K562 (cell line): ENCODE results near the gene UBE2L3. TPM values are rescaled to one million over a fixed set of nuclear protein-coding genes. Genes with fewer than 3 reads are reported as not detected.
A peak's percentile ranks its signal among the peaks of the same experiment; 100 is the strongest.

Experiments
- DIDO1 ChIP-seq: fragments of 450-650 bp; IDR thresholded peaks from 2 replicates; pipeline ENCODE4 v1.6.1; 2016; ENCODE audit warnings: low read depth, missing biosample characterization, missing genetic modification characterization
- KDM5B ChIP-seq: fragments of 200-600 bp; sonication (generic); IDR thresholded peaks from 2 replicates; pipeline ENCODE4 v1.6.1; 2012; ENCODE audit warnings: low read depth, mild to moderate bottlenecking, moderate library complexity, low read length, control low read depth, inconsistent platforms; ENCODE audit not compliant: insufficient replicate concordance
- MYC ChIP-seq, 2 experiments: fragments of 250-450 bp in 1 of 2; sonication (Bioruptor Pico) in 1 of 2; IDR thresholded peaks; 2 replicates each; pipeline versions ENCODE4 v1.5.1 to v1.6.1; 2012 to 2021; ENCODE audit warnings: low read depth in 2 of 2, borderline replicate concordance in 1 of 2, improper control_type of control experiment in 1 of 2, low read length in 1 of 2, mild to moderate bottlenecking in 1 of 2, moderate library complexity in 1 of 2
- RBM22 ChIP-seq: fragments of 200-400 bp; formaldehyde crosslinking; IDR thresholded peaks from 2 replicates; pipeline ENCODE4 v1.6.1; 2018; ENCODE audit warnings: low read length, low read depth; ENCODE audit not compliant: poor library complexity, severe bottlenecking
- ZNF197 ChIP-seq: fragments of 200-800 bp; sonication (Bioruptor generic); IDR thresholded peaks from 2 replicates; pipeline ENCODE4 v1.6.1; 2016; ENCODE audit warnings: low read depth, missing genetic modification characterization, missing compliant biosample characterization
- ZNF24 ChIP-seq: fragments of 450-650 bp; IDR thresholded peaks from 2 replicates; pipeline ENCODE4 v1.6.1; 2016
- polyA plus RNA-seq, 8 experiments: library from polyadenylated mRNA; depleted of rRNA in 4 of 8; stranded (reverse) in 5 of 8; unstranded in 3 of 8; fragments of >200 nt; fragmentation: Nextera tagmentation in 2 of 8; fragmentation: Illumina TruSeq in 1 of 8; extraction: Ambion mirVana in 2 of 8; extraction: Trizol in 1 of 8; gene quantifications; 2 replicates each; pipeline versions ENCODE4 v1.2.1 to v1.2.3, GENCODE V29; 2011 to 2014; ENCODE audit warnings: inconsistent platforms in 1 of 8, missing spikeins in 1 of 8
- total RNA-seq, 7 experiments: library from RNA; depleted of rRNA in 6 of 7; stranded (reverse); fragments of >200 nt in 6 of 7; fragmentation: Illumina TruSeq in 2 of 7; extraction: Trizol in 2 of 7; gene quantifications; 2 replicates each; pipeline versions ENCODE4 v1.2.1 to v1.2.3, GENCODE V29; 2011 to 2021; ENCODE audit warnings: low replicate concordance in 1 of 7
- TF ChIP-seq, protein P1 (sequence below): fragments of 200-600 bp; sonication (generic); IDR thresholded peaks from one replicate; pipeline ENCODE4 v1.6.1; 2012; ENCODE audit warnings: mild to moderate bottlenecking, low read depth, low read length, inconsistent platforms
- TF ChIP-seq, protein P2 (sequence below), 2 experiments: fragments of 450-650 bp in 1 of 2; IDR thresholded peaks; 2 replicates each; pipeline ENCODE4 v1.6.1; 2011 to 2017; ENCODE audit warnings: low read depth in 2 of 2, antibody characterized with exemption in 1 of 2, borderline replicate concordance in 1 of 2, low read length in 1 of 2, mild to moderate bottlenecking in 1 of 2, mixed read lengths in 1 of 2; ENCODE audit not compliant: control insufficient read depth in 1 of 2
- TF ChIP-seq, protein P3 (sequence below): sonication (generic); formaldehyde crosslinking; IDR thresholded peaks from 2 replicates; pipeline ENCODE4 v1.8.1; 2022; ENCODE audit warnings: missing genetic modification reagents

UBE2L3 gene
- total and polyA plus RNA-seq, 9 of the 15 experiments (the other 6 are each of a cell fraction or from before 2014, with no cell fraction given) = 215 to 625 (median 285) TPM

- TF ChIP-seq, protein P1, sequence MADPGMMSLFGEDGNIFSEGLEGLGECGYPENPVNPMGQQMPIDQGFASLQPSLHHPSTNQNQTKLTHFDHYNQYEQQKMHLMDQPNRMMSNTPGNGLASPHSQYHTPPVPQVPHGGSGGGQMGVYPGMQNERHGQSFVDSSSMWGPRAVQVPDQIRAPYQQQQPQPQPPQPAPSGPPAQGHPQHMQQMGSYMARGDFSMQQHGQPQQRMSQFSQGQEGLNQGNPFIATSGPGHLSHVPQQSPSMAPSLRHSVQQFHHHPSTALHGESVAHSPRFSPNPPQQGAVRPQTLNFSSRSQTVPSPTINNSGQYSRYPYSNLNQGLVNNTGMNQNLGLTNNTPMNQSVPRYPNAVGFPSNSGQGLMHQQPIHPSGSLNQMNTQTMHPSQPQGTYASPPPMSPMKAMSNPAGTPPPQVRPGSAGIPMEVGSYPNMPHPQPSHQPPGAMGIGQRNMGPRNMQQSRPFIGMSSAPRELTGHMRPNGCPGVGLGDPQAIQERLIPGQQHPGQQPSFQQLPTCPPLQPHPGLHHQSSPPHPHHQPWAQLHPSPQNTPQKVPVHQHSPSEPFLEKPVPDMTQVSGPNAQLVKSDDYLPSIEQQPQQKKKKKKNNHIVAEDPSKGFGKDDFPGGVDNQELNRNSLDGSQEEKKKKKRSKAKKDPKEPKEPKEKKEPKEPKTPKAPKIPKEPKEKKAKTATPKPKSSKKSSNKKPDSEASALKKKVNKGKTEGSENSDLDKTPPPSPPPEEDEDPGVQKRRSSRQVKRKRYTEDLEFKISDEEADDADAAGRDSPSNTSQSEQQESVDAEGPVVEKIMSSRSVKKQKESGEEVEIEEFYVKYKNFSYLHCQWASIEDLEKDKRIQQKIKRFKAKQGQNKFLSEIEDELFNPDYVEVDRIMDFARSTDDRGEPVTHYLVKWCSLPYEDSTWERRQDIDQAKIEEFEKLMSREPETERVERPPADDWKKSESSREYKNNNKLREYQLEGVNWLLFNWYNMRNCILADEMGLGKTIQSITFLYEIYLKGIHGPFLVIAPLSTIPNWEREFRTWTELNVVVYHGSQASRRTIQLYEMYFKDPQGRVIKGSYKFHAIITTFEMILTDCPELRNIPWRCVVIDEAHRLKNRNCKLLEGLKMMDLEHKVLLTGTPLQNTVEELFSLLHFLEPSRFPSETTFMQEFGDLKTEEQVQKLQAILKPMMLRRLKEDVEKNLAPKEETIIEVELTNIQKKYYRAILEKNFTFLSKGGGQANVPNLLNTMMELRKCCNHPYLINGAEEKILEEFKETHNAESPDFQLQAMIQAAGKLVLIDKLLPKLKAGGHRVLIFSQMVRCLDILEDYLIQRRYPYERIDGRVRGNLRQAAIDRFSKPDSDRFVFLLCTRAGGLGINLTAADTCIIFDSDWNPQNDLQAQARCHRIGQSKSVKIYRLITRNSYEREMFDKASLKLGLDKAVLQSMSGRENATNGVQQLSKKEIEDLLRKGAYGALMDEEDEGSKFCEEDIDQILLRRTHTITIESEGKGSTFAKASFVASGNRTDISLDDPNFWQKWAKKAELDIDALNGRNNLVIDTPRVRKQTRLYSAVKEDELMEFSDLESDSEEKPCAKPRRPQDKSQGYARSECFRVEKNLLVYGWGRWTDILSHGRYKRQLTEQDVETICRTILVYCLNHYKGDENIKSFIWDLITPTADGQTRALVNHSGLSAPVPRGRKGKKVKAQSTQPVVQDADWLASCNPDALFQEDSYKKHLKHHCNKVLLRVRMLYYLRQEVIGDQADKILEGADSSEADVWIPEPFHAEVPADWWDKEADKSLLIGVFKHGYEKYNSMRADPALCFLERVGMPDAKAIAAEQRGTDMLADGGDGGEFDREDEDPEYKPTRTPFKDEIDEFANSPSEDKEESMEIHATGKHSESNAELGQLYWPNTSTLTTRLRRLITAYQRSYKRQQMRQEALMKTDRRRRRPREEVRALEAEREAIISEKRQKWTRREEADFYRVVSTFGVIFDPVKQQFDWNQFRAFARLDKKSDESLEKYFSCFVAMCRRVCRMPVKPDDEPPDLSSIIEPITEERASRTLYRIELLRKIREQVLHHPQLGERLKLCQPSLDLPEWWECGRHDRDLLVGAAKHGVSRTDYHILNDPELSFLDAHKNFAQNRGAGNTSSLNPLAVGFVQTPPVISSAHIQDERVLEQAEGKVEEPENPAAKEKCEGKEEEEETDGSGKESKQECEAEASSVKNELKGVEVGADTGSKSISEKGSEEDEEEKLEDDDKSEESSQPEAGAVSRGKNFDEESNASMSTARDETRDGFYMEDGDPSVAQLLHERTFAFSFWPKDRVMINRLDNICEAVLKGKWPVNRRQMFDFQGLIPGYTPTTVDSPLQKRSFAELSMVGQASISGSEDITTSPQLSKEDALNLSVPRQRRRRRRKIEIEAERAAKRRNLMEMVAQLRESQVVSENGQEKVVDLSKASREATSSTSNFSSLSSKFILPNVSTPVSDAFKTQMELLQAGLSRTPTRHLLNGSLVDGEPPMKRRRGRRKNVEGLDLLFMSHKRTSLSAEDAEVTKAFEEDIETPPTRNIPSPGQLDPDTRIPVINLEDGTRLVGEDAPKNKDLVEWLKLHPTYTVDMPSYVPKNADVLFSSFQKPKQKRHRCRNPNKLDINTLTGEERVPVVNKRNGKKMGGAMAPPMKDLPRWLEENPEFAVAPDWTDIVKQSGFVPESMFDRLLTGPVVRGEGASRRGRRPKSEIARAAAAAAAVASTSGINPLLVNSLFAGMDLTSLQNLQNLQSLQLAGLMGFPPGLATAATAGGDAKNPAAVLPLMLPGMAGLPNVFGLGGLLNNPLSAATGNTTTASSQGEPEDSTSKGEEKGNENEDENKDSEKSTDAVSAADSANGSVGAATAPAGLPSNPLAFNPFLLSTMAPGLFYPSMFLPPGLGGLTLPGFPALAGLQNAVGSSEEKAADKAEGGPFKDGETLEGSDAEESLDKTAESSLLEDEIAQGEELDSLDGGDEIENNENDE = no peak
- TF ChIP-seq, protein P2, sequence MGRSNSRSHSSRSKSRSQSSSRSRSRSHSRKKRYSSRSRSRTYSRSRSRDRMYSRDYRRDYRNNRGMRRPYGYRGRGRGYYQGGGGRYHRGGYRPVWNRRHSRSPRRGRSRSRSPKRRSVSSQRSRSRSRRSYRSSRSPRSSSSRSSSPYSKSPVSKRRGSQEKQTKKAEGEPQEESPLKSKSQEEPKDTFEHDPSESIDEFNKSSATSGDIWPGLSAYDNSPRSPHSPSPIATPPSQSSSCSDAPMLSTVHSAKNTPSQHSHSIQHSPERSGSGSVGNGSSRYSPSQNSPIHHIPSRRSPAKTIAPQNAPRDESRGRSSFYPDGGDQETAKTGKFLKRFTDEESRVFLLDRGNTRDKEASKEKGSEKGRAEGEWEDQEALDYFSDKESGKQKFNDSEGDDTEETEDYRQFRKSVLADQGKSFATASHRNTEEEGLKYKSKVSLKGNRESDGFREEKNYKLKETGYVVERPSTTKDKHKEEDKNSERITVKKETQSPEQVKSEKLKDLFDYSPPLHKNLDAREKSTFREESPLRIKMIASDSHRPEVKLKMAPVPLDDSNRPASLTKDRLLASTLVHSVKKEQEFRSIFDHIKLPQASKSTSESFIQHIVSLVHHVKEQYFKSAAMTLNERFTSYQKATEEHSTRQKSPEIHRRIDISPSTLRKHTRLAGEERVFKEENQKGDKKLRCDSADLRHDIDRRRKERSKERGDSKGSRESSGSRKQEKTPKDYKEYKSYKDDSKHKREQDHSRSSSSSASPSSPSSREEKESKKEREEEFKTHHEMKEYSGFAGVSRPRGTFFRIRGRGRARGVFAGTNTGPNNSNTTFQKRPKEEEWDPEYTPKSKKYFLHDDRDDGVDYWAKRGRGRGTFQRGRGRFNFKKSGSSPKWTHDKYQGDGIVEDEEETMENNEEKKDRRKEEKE (IDR thresholded peaks at IDR 0.05; ENCODE audit: borderline replicate concordance in 1 of 2, control insufficient read depth in 1 of 2, low read depth in 2 of 2, low read length in 1 of 2) = no peak
- 0 out of 2 replicates have a peak, but pooled peaks have one; percentile 28 for TF ChIP-seq MYC (IDR thresholded peaks at IDR 0.05; ENCODE audit: low read depth, low read length)
- no peak for TF ChIP-seq MYC (CRISPR knock-in tag; IDR thresholded peaks at IDR 0.05; ENCODE audit: borderline replicate concordance, low read depth)
- TF ChIP-seq, protein P3, sequence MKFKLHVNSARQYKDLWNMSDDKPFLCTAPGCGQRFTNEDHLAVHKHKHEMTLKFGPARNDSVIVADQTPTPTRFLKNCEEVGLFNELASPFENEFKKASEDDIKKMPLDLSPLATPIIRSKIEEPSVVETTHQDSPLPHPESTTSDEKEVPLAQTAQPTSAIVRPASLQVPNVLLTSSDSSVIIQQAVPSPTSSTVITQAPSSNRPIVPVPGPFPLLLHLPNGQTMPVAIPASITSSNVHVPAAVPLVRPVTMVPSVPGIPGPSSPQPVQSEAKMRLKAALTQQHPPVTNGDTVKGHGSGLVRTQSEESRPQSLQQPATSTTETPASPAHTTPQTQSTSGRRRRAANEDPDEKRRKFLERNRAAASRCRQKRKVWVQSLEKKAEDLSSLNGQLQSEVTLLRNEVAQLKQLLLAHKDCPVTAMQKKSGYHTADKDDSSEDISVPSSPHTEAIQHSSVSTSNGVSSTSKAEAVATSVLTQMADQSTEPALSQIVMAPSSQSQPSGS = no peak
- TF ChIP-seq RBM22 = no peak
- TF ChIP-seq KDM5B = peak; percentile 51
- no peak for TF ChIP-seq DIDO1 (tag)
- no peak for TF ChIP-seq ZNF197 (CRISPR knock-in tag)
- no peak for TF ChIP-seq ZNF24
Measured at GRCh38 chr22:21593406-21594232, 26.1 kb downstream of the UBE2L3 start (continued).
